ENCODE measurements around the gene DPY19L2. TPM values are rescaled to one million over a fixed set of nuclear protein-coding genes. Genes with fewer than 3 reads are reported as not detected.
"Not testable (repeated sequence)": the region's sequence is repeated elsewhere in the genome, so short reads cannot be mapped to it uniquely, and the experiment has no call there.

Gene DPY19L2
- total and polyA plus RNA-seq, 2 of the 13 experiments (the other 11 are each of a cell fraction or from before 2014, with no cell fraction given): not detected

- POLR2A ChIA-PET; H3K27me3 ChIP-seq (ENCODE audit: control insufficient read depth in 1 of 2, insufficient read depth in 2 of 2, low read length in 2 of 2); H4K20me1 ChIP-seq (ENCODE audit: insufficient read depth, low read length); H3K79me2 ChIP-seq (ENCODE audit: insufficient read depth, low read length); FAIRE-seq; H2AFZ ChIP-seq (ENCODE audit: low read length); ATAC-seq; DNase-seq (ENCODE audit: low spot score); H3K36me3 ChIP-seq (replicated peaks in 1 of 2; ENCODE audit: control insufficient read depth in 1 of 2, insufficient read depth in 2 of 2, low read length in 2 of 2); BruUV-seq (replicated peaks); H3K27ac ChIP-seq (ENCODE audit: extremely low read length, insufficient read depth, low read length); H3K4me2 ChIP-seq (ENCODE audit: low read depth, low read length); H3K4me1 ChIP-seq (ENCODE audit: insufficient read depth, low read length); H3K4me3 ChIP-seq (replicated peaks in 1 of 3; ENCODE audit: insufficient read depth in 1 of 3, low read depth in 2 of 3, low read length in 3 of 3); H3K9ac ChIP-seq (ENCODE audit: insufficient read depth, low read depth, low read length); H3K9me3 ChIP-seq (ENCODE audit: low read length): not testable (repeated sequence)
- intact Hi-C loops (cut with micrococcal nuclease; ENCODE audit: unreplicated experiment): loop anchor here (5.0 kb wide), 1 partner anchor 585 kb away; no protein-coding TSS in a partner anchor
- WGBS (ENCODE audit: low lambda C conversion rate): 2% methylated on average over 2 of the region's 2 CpGs
- CTCF ChIA-PET (ENCODE audit: low intra/inter-chr PET ratio, low total read pairs): interaction anchor here (0.9 to 1.1 kb wide), 3 partner anchors 130 to 719 kb away, joined by 3 read pairs; no protein-coding TSS in a partner anchor
- in situ Hi-C loops (cut with HindIII; ENCODE audit: extremely low pct_ligation_motif_present, low pct_unique_long_range_greater_than_20kb): loop anchor here (25.0 kb wide), 1 partner anchor 140 kb away; no protein-coding TSS in a partner anchor
Measured at GRCh38 chr12:63672550-63672949, 4.3 kb upstream of the DPY19L2 start.

- WGBS (ENCODE audit: low lambda C conversion rate): 0% methylated on average over 1 of the region's 1 CpG
- DNase-seq (ENCODE audit: low spot score); BruUV-seq (replicated peaks); H3K27ac ChIP-seq (ENCODE audit: extremely low read length, insufficient read depth, low read length); ATAC-seq; H3K79me2 ChIP-seq (ENCODE audit: insufficient read depth, low read length); H3K36me3 ChIP-seq (replicated peaks in 1 of 2; ENCODE audit: control insufficient read depth in 1 of 2, insufficient read depth in 2 of 2, low read length in 2 of 2); H3K9me3 ChIP-seq (ENCODE audit: low read length); H3K9ac ChIP-seq (ENCODE audit: insufficient read depth, low read depth, low read length); FAIRE-seq; H2AFZ ChIP-seq (ENCODE audit: low read length); H3K4me3 ChIP-seq (replicated peaks in 1 of 3; ENCODE audit: insufficient read depth in 1 of 3, low read depth in 2 of 3, low read length in 3 of 3); POLR2A ChIA-PET; H3K27me3 ChIP-seq (ENCODE audit: control insufficient read depth in 1 of 2, insufficient read depth in 2 of 2, low read length in 2 of 2); H4K20me1 ChIP-seq (ENCODE audit: insufficient read depth, low read length); H3K4me1 ChIP-seq (ENCODE audit: insufficient read depth, low read length); CTCF ChIA-PET (ENCODE audit: low intra/inter-chr PET ratio, low total read pairs); H3K4me2 ChIP-seq (ENCODE audit: low read depth, low read length): not testable (repeated sequence)
- in situ Hi-C loops (cut with HindIII; ENCODE audit: extremely low pct_ligation_motif_present, low pct_unique_long_range_greater_than_20kb) (loop anchor here (25.0 kb wide), 1 partner anchor 142 kb away; no protein-coding TSS in a partner anchor), intact Hi-C loops (cut with micrococcal nuclease; ENCODE audit: unreplicated experiment) (loop anchor here (2.0 to 5.0 kb wide), 2 partner anchors 133 to 587 kb away; no protein-coding TSS in a partner anchor)
Measured at GRCh38 chr12:63669936-63670335, 1.6 kb upstream of the DPY19L2 start.

GRCh38 chr12:63669427-63669826 lies 1.1 kb upstream of the DPY19L2 start:
- H3K27ac ChIP-seq (ENCODE audit: extremely low read length, insufficient read depth, low read length); H3K36me3 ChIP-seq (replicated peaks in 1 of 2; ENCODE audit: control insufficient read depth in 1 of 2, insufficient read depth in 2 of 2, low read length in 2 of 2); DNase-seq (ENCODE audit: low spot score); H3K4me2 ChIP-seq (ENCODE audit: low read depth, low read length); FAIRE-seq; POLR2A ChIA-PET; H3K4me1 ChIP-seq (ENCODE audit: insufficient read depth, low read length); H3K4me3 ChIP-seq (replicated peaks in 1 of 3; ENCODE audit: insufficient read depth in 1 of 3, low read depth in 2 of 3, low read length in 3 of 3); ATAC-seq; intact Hi-C loops (cut with micrococcal nuclease; ENCODE audit: unreplicated experiment); H3K27me3 ChIP-seq (ENCODE audit: control insufficient read depth in 1 of 2, insufficient read depth in 2 of 2, low read length in 2 of 2); BruUV-seq (replicated peaks); H3K9ac ChIP-seq (ENCODE audit: insufficient read depth, low read depth, low read length); H3K79me2 ChIP-seq (ENCODE audit: insufficient read depth, low read length); H3K9me3 ChIP-seq (ENCODE audit: low read length); CTCF ChIA-PET (ENCODE audit: low intra/inter-chr PET ratio, low total read pairs); H2AFZ ChIP-seq (ENCODE audit: low read length); H4K20me1 ChIP-seq (ENCODE audit: insufficient read depth, low read length): not testable (repeated sequence)
- in situ Hi-C loops (cut with HindIII; ENCODE audit: extremely low pct_ligation_motif_present, low pct_unique_long_range_greater_than_20kb): loop anchor here (25.0 kb wide), 1 partner anchor 143 kb away; no protein-coding TSS in a partner anchor
- 34% methylated on average over 3 of the region's 8 CpGs for WGBS (ENCODE audit: low lambda C conversion rate)

- in situ Hi-C loops (cut with HindIII; ENCODE audit: extremely low pct_ligation_motif_present, low pct_unique_long_range_greater_than_20kb): loop anchor here (25.0 kb wide), 1 partner anchor 143 kb away; no protein-coding TSS in a partner anchor
- DNase-seq (ENCODE audit: low spot score); H3K36me3 ChIP-seq (replicated peaks in 1 of 2; ENCODE audit: control insufficient read depth in 1 of 2, insufficient read depth in 2 of 2, low read length in 2 of 2); H3K4me1 ChIP-seq (ENCODE audit: insufficient read depth, low read length); BruUV-seq (replicated peaks); CTCF ChIA-PET (ENCODE audit: low intra/inter-chr PET ratio, low total read pairs); H3K27me3 ChIP-seq (ENCODE audit: control insufficient read depth in 1 of 2, insufficient read depth in 2 of 2, low read length in 2 of 2); H4K20me1 ChIP-seq (ENCODE audit: insufficient read depth, low read length); ATAC-seq; H3K79me2 ChIP-seq (ENCODE audit: insufficient read depth, low read length); H3K9me3 ChIP-seq (ENCODE audit: low read length); FAIRE-seq; H2AFZ ChIP-seq (ENCODE audit: low read length); H3K9ac ChIP-seq (ENCODE audit: insufficient read depth, low read depth, low read length); POLR2A ChIA-PET; H3K27ac ChIP-seq (ENCODE audit: extremely low read length, insufficient read depth, low read length); H3K4me2 ChIP-seq (ENCODE audit: low read depth, low read length); H3K4me3 ChIP-seq (replicated peaks in 1 of 3; ENCODE audit: insufficient read depth in 1 of 3, low read depth in 2 of 3, low read length in 3 of 3); intact Hi-C loops (cut with micrococcal nuclease; ENCODE audit: unreplicated experiment): not testable (repeated sequence)
- WGBS (ENCODE audit: low lambda C conversion rate): 52% methylated on average over 36 of the region's 44 CpGs
Measured at GRCh38 chr12:63668800-63669365, 590 bp upstream of the DPY19L2 start.
